CD4-positive, alpha-beta T cell (primary cell): ENCODE data around the gene STK32B. TPM values are rescaled to one million over a fixed set of nuclear protein-coding genes. Genes with fewer than 3 reads are reported as not detected.
A peak's percentile ranks its signal among the peaks of the same experiment; 100 is the strongest.

Source experiments
- ATAC-seq: fragments of 200-7000 bp; cut with Tn5 transposase; one replicate; pipeline ENCODE4 v1.10.0; 2022; ENCODE audit warnings: mild to moderate bottlenecking; ENCODE audit not compliant: poor library complexity
- CTCF ChIA-PET: fragments of 350-600 bp; sonication (Branson Sonifier 250); formaldehyde crosslinking; loops from one replicate; lab custom pipeline; 2021; ENCODE audit warnings: antibody characterized with exemption, inconsistent platforms; lab: Charles Lee
- POLR2A ChIA-PET: fragments of 350-600 bp; sonication (Branson Sonifier 250); formaldehyde crosslinking; loops from one replicate; lab custom pipeline; 2021; ENCODE audit warnings: antibody characterized with exemption, inconsistent platforms; lab: Charles Lee
- DNase-seq, 14 experiments: peaks; one replicate each; pipeline ENCODE4 v3.0.0-alpha.2; 2013 to 2020; ENCODE audit warnings: mixed read lengths in 2 of 14
- H3K27ac ChIP-seq, 2 donors: one replicate each; pipeline versions ENCODE4 v1.5.1 to v1.7.0; 2013; ENCODE audit warnings: low read length in 2 of 2, low read depth in 1 of 2, mild to moderate bottlenecking in 1 of 2
- H3K27me3 ChIP-seq, 2 experiments: 1 replicate in 1 of 2; 2 replicates in 1 of 2; pipeline versions ENCODE4 v1.6.1 to v1.7.0; 2013; ENCODE audit warnings: low read length in 2 of 2, control low read depth in 1 of 2, mild to moderate bottlenecking in 1 of 2, moderate library complexity in 1 of 2; ENCODE audit not compliant: insufficient read depth in 2 of 2, control insufficient read depth in 1 of 2
- H3K36me3 ChIP-seq: one replicate; pipeline ENCODE4 v1.6.1; 2013; ENCODE audit warnings: low read length, control low read depth; ENCODE audit not compliant: insufficient read depth
- H3K4me1 ChIP-seq: one replicate; pipeline ENCODE4 v1.6.1; 2013; ENCODE audit warnings: low read length, control low read depth; ENCODE audit not compliant: insufficient read depth
- H3K4me3 ChIP-seq: one replicate; pipeline ENCODE4 v1.5.1; 2013; ENCODE audit warnings: mild to moderate bottlenecking, low read length, moderate library complexity
- H3K9me3 ChIP-seq, 2 experiments: 1 replicate in 1 of 2; 2 replicates in 1 of 2; pipeline versions ENCODE4 v1.6.1 to v1.7.0; 2013; ENCODE audit warnings: low read length in 2 of 2, mild to moderate bottlenecking in 2 of 2, control low read depth in 1 of 2, moderate library complexity in 1 of 2; ENCODE audit not compliant: control insufficient read depth in 1 of 2, insufficient read depth in 1 of 2
- H3K27ac Mint-ChIP-seq: one replicate; pipeline ENCODE4 v1.8.0; 2020; ENCODE audit warnings: mixed read lengths
- H3K27me3 Mint-ChIP-seq: one replicate; pipeline ENCODE4 v1.8.0; 2021; ENCODE audit warnings: mixed read lengths
- H3K36me3 Mint-ChIP-seq: one replicate; pipeline ENCODE4 v1.8.0; 2021; ENCODE audit warnings: low read depth, mixed read lengths
- H3K4me1 Mint-ChIP-seq: one replicate; pipeline ENCODE4 v1.8.0; 2021; ENCODE audit warnings: low read depth, mixed read lengths
- H3K4me3 Mint-ChIP-seq: one replicate; pipeline ENCODE4 v1.8.0; 2020; ENCODE audit warnings: mild to moderate bottlenecking, mixed read lengths
- H3K9me3 Mint-ChIP-seq: one replicate; pipeline ENCODE4 v1.8.0; 2020; ENCODE audit warnings: mixed read lengths
- intact Hi-C, 2 experiments: fragments of 100-400 bp; cut with DNase I in 1 of 2; cut with micrococcal nuclease in 1 of 2; formaldehyde crosslinking; loops; one replicate each; pipeline versions ENCODE4 v1.15.1 to v1.9.0; 2023 to 2025; cut with DNase I, micrococcal nuclease
- total RNA-seq, 174 experiments: library from RNA in 2 of 174; stranded (reverse) in 2 of 174; gene quantifications; one replicate each; pipeline ENCODE4 v1.2.3 and lab custom pipeline; 2021 to 2026
- TF ChIP-seq, protein P1 (sequence below): fragments of 200-600 bp; IDR thresholded peaks from one replicate; pipeline ENCODE4 v1.8.0; 2022; ENCODE audit warnings: antibody characterized with exemption, mild to moderate bottlenecking

The STK32B gene
- total RNA-seq, 2 experiments from 2014 or later, result not detected

DNA sequence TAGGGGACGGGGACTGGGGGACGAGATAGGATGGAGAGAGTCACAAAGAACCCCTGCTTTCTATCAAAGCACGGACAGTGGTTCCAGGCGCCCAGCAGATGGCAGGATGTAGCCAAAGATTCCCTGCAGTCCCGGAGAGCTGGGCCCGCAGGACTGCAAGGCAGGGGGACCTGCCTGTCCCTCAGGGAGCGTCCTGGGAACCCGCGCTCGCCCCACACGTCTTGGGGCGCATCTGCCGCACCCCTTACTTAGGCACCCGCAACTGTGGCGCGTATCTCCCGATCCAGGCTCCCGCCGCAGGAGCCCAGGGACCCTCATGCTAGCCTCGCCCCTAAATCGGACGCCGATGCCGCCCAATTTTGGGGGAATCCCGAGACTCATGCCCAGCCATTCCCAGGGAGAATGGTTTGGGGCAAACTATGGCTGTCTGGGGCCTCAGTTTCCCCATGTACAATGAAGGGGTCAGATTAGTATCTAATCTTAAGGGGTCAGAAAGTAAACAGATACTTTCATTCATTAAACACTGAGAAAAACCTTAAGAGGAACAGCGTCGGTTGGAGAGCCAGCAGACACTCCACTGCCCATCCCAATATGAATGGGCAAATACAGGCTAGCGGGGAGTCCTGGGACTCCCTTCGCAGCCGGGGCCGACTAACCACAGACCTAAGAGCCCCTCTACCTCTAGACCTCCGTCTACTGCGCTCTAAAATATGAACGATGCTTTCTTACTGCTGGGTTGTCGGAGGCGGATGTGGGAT, 581 bp upstream of the STK32B start:
- DNase-seq (peak in 4 of 14 experiments; percentile 12 to 49 (median 38)), ATAC-seq (no peak)
- intact Hi-C loops, result no loop called here
- CTCF ChIA-PET, result no interaction called here
- Mint-ChIP-seq H3K27ac (no peak overlapping the region), H3K9me3 (no peaks in the 10 kb centered on the region), H3K27me3 (peaks cover 77% of the 10 kb centered on the region), H3K4me1 (peaks cover 11% of the 10 kb centered on the region), H3K4me3 (peak overlapping the region; percentile 78), H3K36me3 (no peaks in the 10 kb centered on the region)
- Histone ChIP-seq H3K36me3 (no peaks in the 10 kb centered on the region), H3K9me3 (peaks cover 0 to 8% of the 10 kb centered on the region in 2 experiments), H3K4me1 (peaks cover 12% of the 10 kb centered on the region), H3K4me3 (peak overlapping the region; percentile 43), H3K27me3 (peaks cover 30 to 32% of the 10 kb centered on the region in 2 experiments), H3K27ac (no peak overlapping the region)
- TF ChIP-seq, protein P1, sequence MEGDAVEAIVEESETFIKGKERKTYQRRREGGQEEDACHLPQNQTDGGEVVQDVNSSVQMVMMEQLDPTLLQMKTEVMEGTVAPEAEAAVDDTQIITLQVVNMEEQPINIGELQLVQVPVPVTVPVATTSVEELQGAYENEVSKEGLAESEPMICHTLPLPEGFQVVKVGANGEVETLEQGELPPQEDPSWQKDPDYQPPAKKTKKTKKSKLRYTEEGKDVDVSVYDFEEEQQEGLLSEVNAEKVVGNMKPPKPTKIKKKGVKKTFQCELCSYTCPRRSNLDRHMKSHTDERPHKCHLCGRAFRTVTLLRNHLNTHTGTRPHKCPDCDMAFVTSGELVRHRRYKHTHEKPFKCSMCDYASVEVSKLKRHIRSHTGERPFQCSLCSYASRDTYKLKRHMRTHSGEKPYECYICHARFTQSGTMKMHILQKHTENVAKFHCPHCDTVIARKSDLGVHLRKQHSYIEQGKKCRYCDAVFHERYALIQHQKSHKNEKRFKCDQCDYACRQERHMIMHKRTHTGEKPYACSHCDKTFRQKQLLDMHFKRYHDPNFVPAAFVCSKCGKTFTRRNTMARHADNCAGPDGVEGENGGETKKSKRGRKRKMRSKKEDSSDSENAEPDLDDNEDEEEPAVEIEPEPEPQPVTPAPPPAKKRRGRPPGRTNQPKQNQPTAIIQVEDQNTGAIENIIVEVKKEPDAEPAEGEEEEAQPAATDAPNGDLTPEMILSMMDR, result no peak
- POLR2A ChIA-PET, result no interaction called here

DNA sequence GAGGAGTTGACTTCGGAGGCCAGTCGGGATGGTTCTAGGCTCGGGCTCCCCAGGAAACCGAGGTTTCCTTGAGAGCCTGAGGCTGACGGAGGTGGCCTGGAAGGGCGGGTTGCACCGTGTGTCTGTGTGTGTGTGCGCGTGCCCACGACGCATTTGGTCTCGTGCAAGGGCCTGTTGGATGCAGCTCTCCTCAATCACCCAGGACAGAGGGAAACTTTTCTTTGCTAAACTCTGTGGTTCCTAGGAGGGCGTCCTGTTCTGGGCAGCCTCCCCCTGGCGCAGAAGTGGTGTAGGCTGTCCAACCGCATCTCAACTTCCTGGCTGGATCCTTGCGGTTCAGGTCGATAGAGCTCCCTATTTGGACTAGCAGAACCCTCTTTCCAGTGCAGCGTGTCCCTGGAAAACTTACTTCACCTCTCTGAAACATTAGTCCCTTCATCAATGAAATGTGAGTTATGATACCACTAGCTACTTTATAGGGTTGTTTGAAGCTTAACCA, 973 bp downstream of the STK32B start:
- no peak overlapping the region for H3K27ac Mint-ChIP-seq
- peaks cover 63% of the 10 kb centered on the region for H3K27me3 Mint-ChIP-seq
- no peaks in the 10 kb centered on the region for H3K9me3 Mint-ChIP-seq
- intact Hi-C loops, result no loop called here
- Histone ChIP-seq H3K27ac (no peak overlapping the region), H3K4me1 (peaks cover 12% of the 10 kb centered on the region), H3K4me3 (no peak overlapping the region), H3K36me3 (no peaks in the 10 kb centered on the region), H3K27me3 (peaks cover 32 to 33% of the 10 kb centered on the region in 2 experiments), H3K9me3 (peaks cover 0 to 8% of the 10 kb centered on the region in 2 experiments)
- H3K36me3 Mint-ChIP-seq, result no peaks in the 10 kb centered on the region
- DNase-seq (no peak), ATAC-seq (no peak)
- TF ChIP-seq, protein P1, result no peak
- CTCF ChIA-PET, result no interaction called here
- POLR2A ChIA-PET, result no interaction called here
- peaks cover 11% of the 10 kb centered on the region for H3K4me1 Mint-ChIP-seq
- H3K4me3 Mint-ChIP-seq, result peak overlapping the region; percentile 58

DNA sequence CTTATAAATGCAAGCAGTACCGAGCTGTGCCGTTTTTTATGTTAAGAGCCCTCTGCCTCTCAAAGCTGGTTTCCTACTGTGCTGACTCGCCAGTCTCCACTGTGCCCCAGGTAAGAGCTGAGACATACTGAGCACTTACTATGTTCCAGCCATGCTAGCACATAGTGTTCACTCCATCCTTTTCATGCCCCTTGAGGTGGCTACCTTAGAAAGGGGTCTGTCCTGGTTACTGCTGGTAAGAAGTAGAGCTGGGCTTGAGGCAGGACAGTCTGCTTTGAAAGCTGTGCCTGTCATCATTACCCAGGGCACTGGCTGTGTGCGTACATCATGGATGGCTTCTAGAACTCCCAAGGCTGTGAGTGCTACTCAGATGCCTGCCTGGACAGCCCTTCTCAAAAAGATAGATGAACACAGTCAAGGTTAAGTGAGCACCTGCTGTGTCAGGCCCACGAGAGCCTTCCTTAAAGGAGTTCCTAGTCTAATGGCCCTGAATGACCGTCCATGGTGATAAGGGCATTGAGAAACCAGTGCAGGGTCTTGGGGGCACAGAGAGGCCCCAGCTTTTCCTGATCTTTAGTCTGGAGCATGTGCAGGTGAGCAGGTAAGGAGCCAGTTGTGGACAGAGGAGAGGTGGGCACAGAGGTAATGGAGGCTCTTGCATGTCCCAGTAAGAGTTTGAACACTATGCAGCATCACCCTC, 1.6 kb downstream of the STK32B start:
- Mint-ChIP-seq H3K27ac (no peak overlapping the region), H3K4me3 (peak overlapping the region; percentile 58), H3K27me3 (peaks cover 63% of the 10 kb centered on the region), H3K9me3 (no peaks in the 10 kb centered on the region), H3K4me1 (peaks cover 11% of the 10 kb centered on the region), H3K36me3 (no peaks in the 10 kb centered on the region)
- Histone ChIP-seq H3K4me3 (no peak overlapping the region), H3K27me3 (peaks cover 32 to 33% of the 10 kb centered on the region in 2 experiments), H3K4me1 (peaks cover 12% of the 10 kb centered on the region), H3K27ac (no peak overlapping the region), H3K36me3 (no peaks in the 10 kb centered on the region), H3K9me3 (peaks cover 0 to 8% of the 10 kb centered on the region in 2 experiments)
- ATAC-seq (no peak), DNase-seq (no peak)
- POLR2A ChIA-PET, result no interaction called here
- CTCF ChIA-PET, result no interaction called here
- intact Hi-C loops, result no loop called here
- TF ChIP-seq, protein P1, result no peak
